Measurements from ENCODE around the gene SLC5A2. TPM values are rescaled to one million over a fixed set of nuclear protein-coding genes. Genes with fewer than 3 reads are reported as not detected.
"Not testable (repeated sequence)": the region's sequence is repeated elsewhere in the genome, so short reads cannot be mapped to it uniquely, and the experiment has no call there.

The SLC5A2 gene
- total RNA-seq, 4 donors from 2014 or later, result 0.83 to 2.4 TPM; not detected in 2

DNA sequence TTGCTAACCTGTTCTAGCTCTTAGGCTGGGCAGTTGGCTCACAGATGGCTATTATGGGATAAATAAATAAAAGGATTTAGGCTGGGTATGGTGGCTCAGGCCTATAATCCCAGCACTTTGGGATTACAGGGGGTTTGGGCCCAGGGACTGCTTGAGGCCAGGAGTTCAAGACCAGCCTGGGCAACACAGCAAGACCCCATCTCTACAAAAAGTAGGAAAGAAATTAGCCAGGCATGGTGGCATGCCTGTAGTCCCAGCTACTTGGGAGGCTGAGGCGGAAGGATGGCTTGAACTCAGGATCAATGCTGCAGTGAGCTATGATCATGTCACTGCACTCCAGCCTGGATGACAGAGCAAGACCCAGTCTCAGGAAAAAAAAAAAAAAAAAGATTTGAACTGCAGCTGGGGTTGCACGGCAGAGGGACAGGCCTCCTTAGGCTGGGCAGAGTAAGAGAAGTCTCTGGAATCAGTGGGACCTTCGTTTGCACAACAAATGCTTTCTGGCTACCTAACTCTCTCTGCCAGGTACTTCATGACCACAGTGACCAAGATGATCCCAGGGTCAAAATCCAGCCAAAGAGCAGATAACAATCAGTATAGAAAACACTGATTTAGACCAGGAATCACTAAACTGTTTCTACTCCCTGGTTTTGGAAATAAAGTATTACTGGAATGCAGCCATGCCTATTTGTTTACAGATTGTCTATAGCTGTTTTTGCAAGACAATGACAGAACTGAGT lies 18.5 kb downstream of the SLC5A2 start:
- Histone ChIP-seq H3K27me3 (no peaks in the 10 kb centered on the region), H3K4me1 (no peaks in the 10 kb centered on the region), H3K27ac (no peak overlapping the region), H3K36me3 (no peaks in the 10 kb centered on the region), H3K4me3 (no peak overlapping the region), H3K9me3 (no peaks in the 10 kb centered on the region)
- intact Hi-C loops (cut with DNase I; ENCODE audit: low total_unique reads), result no loop called here
- no peak for DNase-seq
- TF ChIP-seq, protein P1, sequence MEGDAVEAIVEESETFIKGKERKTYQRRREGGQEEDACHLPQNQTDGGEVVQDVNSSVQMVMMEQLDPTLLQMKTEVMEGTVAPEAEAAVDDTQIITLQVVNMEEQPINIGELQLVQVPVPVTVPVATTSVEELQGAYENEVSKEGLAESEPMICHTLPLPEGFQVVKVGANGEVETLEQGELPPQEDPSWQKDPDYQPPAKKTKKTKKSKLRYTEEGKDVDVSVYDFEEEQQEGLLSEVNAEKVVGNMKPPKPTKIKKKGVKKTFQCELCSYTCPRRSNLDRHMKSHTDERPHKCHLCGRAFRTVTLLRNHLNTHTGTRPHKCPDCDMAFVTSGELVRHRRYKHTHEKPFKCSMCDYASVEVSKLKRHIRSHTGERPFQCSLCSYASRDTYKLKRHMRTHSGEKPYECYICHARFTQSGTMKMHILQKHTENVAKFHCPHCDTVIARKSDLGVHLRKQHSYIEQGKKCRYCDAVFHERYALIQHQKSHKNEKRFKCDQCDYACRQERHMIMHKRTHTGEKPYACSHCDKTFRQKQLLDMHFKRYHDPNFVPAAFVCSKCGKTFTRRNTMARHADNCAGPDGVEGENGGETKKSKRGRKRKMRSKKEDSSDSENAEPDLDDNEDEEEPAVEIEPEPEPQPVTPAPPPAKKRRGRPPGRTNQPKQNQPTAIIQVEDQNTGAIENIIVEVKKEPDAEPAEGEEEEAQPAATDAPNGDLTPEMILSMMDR (IDR thresholded peaks at IDR 0.05), result no peak
- TF ChIP-seq POLR2A (IDR thresholded peaks at IDR 0.05), result no peak

DNA sequence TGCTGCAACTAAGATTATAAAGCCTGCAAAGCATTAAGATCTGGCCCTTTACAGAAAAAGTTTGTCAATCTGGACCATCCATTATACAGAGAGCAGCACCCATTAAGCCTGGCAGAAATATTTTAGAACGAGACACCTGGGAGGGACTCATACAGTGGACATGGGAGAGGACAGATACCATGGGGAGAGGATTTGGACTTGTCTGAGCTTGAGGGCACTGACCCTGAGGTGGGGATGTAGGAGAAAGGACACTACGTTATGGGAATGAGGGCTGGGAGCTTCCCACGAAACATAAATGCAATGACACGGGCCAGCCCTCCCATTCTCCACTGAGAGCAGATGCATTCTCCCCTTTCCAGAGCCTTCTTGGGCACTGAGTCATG lies 19.0 kb downstream of the SLC5A2 start:
- DNase-seq, result no peak
- H3K4me1 ChIP-seq, result peaks cover 0 to 3% of the 10 kb centered on the region in 2 donors
- no peaks in the 10 kb centered on the region for H3K36me3 ChIP-seq
- no peak overlapping the region for H3K4me3 ChIP-seq
- no peaks in the 10 kb centered on the region for H3K27me3 ChIP-seq
- intact Hi-C loops (cut with DNase I; ENCODE audit: low total_unique reads), result no loop called here
- no peak overlapping the region for H3K27ac ChIP-seq
- H3K9me3 ChIP-seq, result no peaks in the 10 kb centered on the region
- TF ChIP-seq, protein P1 (IDR thresholded peaks at IDR 0.05), result no peak
- TF ChIP-seq POLR2A (IDR thresholded peaks at IDR 0.05), result no peak

- H3K4me1 ChIP-seq, result peaks cover 0 to 9% of the 10 kb centered on the region in 2 donors
- H3K27me3 ChIP-seq, result no peaks in the 10 kb centered on the region
- intact Hi-C loops (cut with DNase I; ENCODE audit: low total_unique reads), result no loop called here
- no peak for DNase-seq
- no peak overlapping the region for H3K4me3 ChIP-seq
- H3K27ac ChIP-seq, result no peak overlapping the region
- H3K9me3 ChIP-seq, result no peaks in the 10 kb centered on the region
- H3K36me3 ChIP-seq, result no peaks in the 10 kb centered on the region
- TF ChIP-seq POLR2A (IDR thresholded peaks at IDR 0.05), result no peak
- TF ChIP-seq, protein P1 (IDR thresholded peaks at IDR 0.05), result no peak
These were observed 20.1 kb downstream of the SLC5A2 start for GRCh38 chr16:31502981-31503380.

DNA sequence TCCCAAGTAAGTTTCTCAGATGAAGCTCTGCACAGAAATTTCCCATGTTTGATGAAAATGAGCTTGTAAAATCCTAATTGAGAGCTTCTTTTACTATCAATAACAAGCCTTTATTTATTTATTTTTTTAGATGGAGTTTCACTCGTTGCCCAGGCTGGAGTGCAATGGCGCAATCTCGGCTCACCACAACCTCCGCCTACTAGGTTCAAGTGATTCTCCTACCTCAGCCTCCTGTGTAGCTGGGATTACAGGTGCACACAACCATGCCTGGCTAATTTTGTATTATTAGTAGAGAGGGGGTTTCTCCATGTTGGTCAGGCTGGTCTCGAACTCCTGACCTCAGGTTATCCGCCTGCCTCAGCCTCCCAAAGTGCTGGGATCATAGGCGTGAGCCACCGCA lies 20.6 kb downstream of the SLC5A2 start:
- H3K36me3 ChIP-seq; H3K4me3 ChIP-seq; DNase-seq; H3K27ac ChIP-seq; H3K27me3 ChIP-seq; intact Hi-C loops (cut with DNase I; ENCODE audit: low total_unique reads); H3K9me3 ChIP-seq; H3K4me1 ChIP-seq: not testable (repeated sequence)

DNA sequence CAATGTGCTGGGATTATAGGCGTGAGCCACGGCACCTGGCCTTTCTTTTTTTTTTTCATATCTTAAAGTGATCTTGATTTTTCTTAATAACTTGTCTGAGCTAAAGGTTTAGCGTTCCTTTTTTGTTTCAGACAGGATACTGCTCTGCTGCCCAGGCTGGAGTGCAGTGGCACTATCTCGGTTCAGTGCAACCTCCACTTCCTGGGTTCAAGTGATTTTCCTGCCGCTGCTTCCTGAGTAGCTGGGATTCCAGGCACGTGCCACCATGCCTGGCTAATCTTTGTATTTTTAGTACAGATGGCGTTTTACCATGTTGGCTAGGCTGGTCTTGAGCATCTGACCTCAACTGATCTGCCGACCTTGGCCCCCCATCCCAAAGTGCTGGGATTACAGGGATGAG lies 21.2 kb downstream of the SLC5A2 start:
- Histone ChIP-seq H3K4me3 (no peak overlapping the region), H3K27ac (no peak overlapping the region), H3K27me3 (no peaks in the 10 kb centered on the region), H3K36me3 (no peaks in the 10 kb centered on the region), H3K9me3 (no peaks in the 10 kb centered on the region), H3K4me1 (peaks cover 0 to 9% of the 10 kb centered on the region in 2 donors)
- intact Hi-C loops (cut with DNase I; ENCODE audit: low total_unique reads), result no loop called here
- no peak for DNase-seq
- TF ChIP-seq POLR2A (IDR thresholded peaks at IDR 0.05), result no peak
- TF ChIP-seq, protein P1 (IDR thresholded peaks at IDR 0.05), result no peak

Data from uterus (tissue), 4 donors.